CD4-positive, alpha-beta T cell (primary cell): ENCODE results near the gene STX18. TPM values are rescaled to one million over a fixed set of nuclear protein-coding genes. Genes with fewer than 3 reads are reported as not detected.
"Not testable (repeated sequence)": the region's sequence is repeated elsewhere in the genome, so short reads cannot be mapped to it uniquely, and the experiment has no call there.

ENCODE experiments used
- ATAC-seq: fragments of 200-7000 bp; cut with Tn5 transposase; one replicate; pipeline ENCODE4 v1.10.0; 2022; ENCODE audit warnings: mild to moderate bottlenecking; ENCODE audit not compliant: poor library complexity
- CTCF ChIA-PET: fragments of 350-600 bp; sonication (Branson Sonifier 250); formaldehyde crosslinking; loops from one replicate; lab custom pipeline; 2021; ENCODE audit warnings: antibody characterized with exemption, inconsistent platforms; lab: Charles Lee
- POLR2A ChIA-PET: fragments of 350-600 bp; sonication (Branson Sonifier 250); formaldehyde crosslinking; loops from one replicate; lab custom pipeline; 2021; ENCODE audit warnings: antibody characterized with exemption, inconsistent platforms; lab: Charles Lee
- DNase-seq, 14 experiments: peaks; one replicate each; pipeline ENCODE4 v3.0.0-alpha.2; 2013 to 2020; ENCODE audit warnings: mixed read lengths in 2 of 14
- H3K27ac ChIP-seq, 2 donors: one replicate each; pipeline versions ENCODE4 v1.5.1 to v1.7.0; 2013; ENCODE audit warnings: low read length in 2 of 2, low read depth in 1 of 2, mild to moderate bottlenecking in 1 of 2
- H3K27me3 ChIP-seq, 2 experiments: 1 replicate in 1 of 2; 2 replicates in 1 of 2; pipeline versions ENCODE4 v1.6.1 to v1.7.0; 2013; ENCODE audit warnings: low read length in 2 of 2, control low read depth in 1 of 2, mild to moderate bottlenecking in 1 of 2, moderate library complexity in 1 of 2; ENCODE audit not compliant: insufficient read depth in 2 of 2, control insufficient read depth in 1 of 2
- H3K36me3 ChIP-seq: one replicate; pipeline ENCODE4 v1.6.1; 2013; ENCODE audit warnings: low read length, control low read depth; ENCODE audit not compliant: insufficient read depth
- H3K4me1 ChIP-seq: one replicate; pipeline ENCODE4 v1.6.1; 2013; ENCODE audit warnings: low read length, control low read depth; ENCODE audit not compliant: insufficient read depth
- H3K4me3 ChIP-seq: one replicate; pipeline ENCODE4 v1.5.1; 2013; ENCODE audit warnings: mild to moderate bottlenecking, low read length, moderate library complexity
- H3K9me3 ChIP-seq, 2 experiments: 1 replicate in 1 of 2; 2 replicates in 1 of 2; pipeline versions ENCODE4 v1.6.1 to v1.7.0; 2013; ENCODE audit warnings: low read length in 2 of 2, mild to moderate bottlenecking in 2 of 2, control low read depth in 1 of 2, moderate library complexity in 1 of 2; ENCODE audit not compliant: control insufficient read depth in 1 of 2, insufficient read depth in 1 of 2
- H3K27ac Mint-ChIP-seq: one replicate; pipeline ENCODE4 v1.8.0; 2020; ENCODE audit warnings: mixed read lengths
- H3K27me3 Mint-ChIP-seq: one replicate; pipeline ENCODE4 v1.8.0; 2021; ENCODE audit warnings: mixed read lengths
- H3K36me3 Mint-ChIP-seq: one replicate; pipeline ENCODE4 v1.8.0; 2021; ENCODE audit warnings: low read depth, mixed read lengths
- H3K4me1 Mint-ChIP-seq: one replicate; pipeline ENCODE4 v1.8.0; 2021; ENCODE audit warnings: low read depth, mixed read lengths
- H3K4me3 Mint-ChIP-seq: one replicate; pipeline ENCODE4 v1.8.0; 2020; ENCODE audit warnings: mild to moderate bottlenecking, mixed read lengths
- H3K9me3 Mint-ChIP-seq: one replicate; pipeline ENCODE4 v1.8.0; 2020; ENCODE audit warnings: mixed read lengths
- CTCF ChIP-seq: fragments of 200-600 bp; IDR thresholded peaks from one replicate; pipeline ENCODE4 v1.8.0; 2022; ENCODE audit warnings: antibody characterized with exemption, mild to moderate bottlenecking
- intact Hi-C, 2 experiments: fragments of 100-400 bp; cut with DNase I in 1 of 2; cut with micrococcal nuclease in 1 of 2; formaldehyde crosslinking; loops; one replicate each; pipeline versions ENCODE4 v1.15.1 to v1.9.0; 2023 to 2025; cut with DNase I, micrococcal nuclease
- total RNA-seq, 174 experiments: library from RNA in 2 of 174; stranded (reverse) in 2 of 174; gene quantifications; one replicate each; pipeline ENCODE4 v1.2.3 and lab custom pipeline; 2021 to 2026

The STX18 gene
- total RNA-seq, 2 experiments from 2014 or later: 15.2 to 15.5 TPM

GRCh38 chr4:4554234-4554633 lies 12.4 kb upstream of the STX18 start:
- CTCF ChIA-PET: interaction anchor here (0.7 kb wide), 1 partner anchor 10 kb away, joined by 3 read pairs; no protein-coding TSS in a partner anchor

GRCh38 chr4:4552042-4552441 lies 10.2 kb upstream of the STX18 start:
- DNase-seq, POLR2A ChIA-PET, CTCF ChIA-PET, H3K27me3 ChIP-seq, H3K27ac ChIP-seq, ATAC-seq, H3K4me3 ChIP-seq, H3K27me3 Mint-ChIP-seq, intact Hi-C loops, H3K9me3 Mint-ChIP-seq, H3K9me3 ChIP-seq, H3K27ac Mint-ChIP-seq, H3K4me1 Mint-ChIP-seq, H3K4me3 Mint-ChIP-seq, H3K4me1 ChIP-seq: not testable (repeated sequence)
- H3K36me3 ChIP-seq: peaks cover 35% of the 10 kb centered on the region
- H3K36me3 Mint-ChIP-seq: peaks cover 70% of the 10 kb centered on the region

More at GRCh38 chr4:4554234-4554633, 12.4 kb upstream of the STX18 start:
- H3K36me3 ChIP-seq: peaks cover 24% of the 10 kb centered on the region
- DNase-seq (no peak), ATAC-seq (no peak)
- Mint-ChIP-seq H3K27ac (no peak overlapping the region), H3K4me3 (no peak overlapping the region), H3K36me3 (peaks cover 48% of the 10 kb centered on the region), H3K27me3 (no peaks in the 10 kb centered on the region), H3K4me1 (no peaks in the 10 kb centered on the region), H3K9me3 (no peaks in the 10 kb centered on the region)
- no peaks in the 10 kb centered on the region for H3K4me1 ChIP-seq
- H3K9me3 ChIP-seq: no peaks in the 10 kb centered on the region
- TF ChIP-seq CTCF: no peak
- H3K27ac ChIP-seq: no peak overlapping the region
- H3K4me3 ChIP-seq: no peak overlapping the region
- intact Hi-C loops: no loop called here
- POLR2A ChIA-PET: no interaction called here
- H3K27me3 ChIP-seq: no peaks in the 10 kb centered on the region

- CTCF ChIA-PET, H3K4me3 ChIP-seq, intact Hi-C loops, H3K9me3 ChIP-seq, ATAC-seq, H3K4me1 ChIP-seq, H3K4me3 Mint-ChIP-seq, H3K4me1 Mint-ChIP-seq, H3K27me3 ChIP-seq, POLR2A ChIA-PET, H3K27ac Mint-ChIP-seq, H3K27ac ChIP-seq, DNase-seq, H3K27me3 Mint-ChIP-seq, H3K9me3 Mint-ChIP-seq: not testable (repeated sequence)
- peaks cover 83% of the 10 kb centered on the region for H3K36me3 Mint-ChIP-seq
- peaks cover 45% of the 10 kb centered on the region for H3K36me3 ChIP-seq
Observed at GRCh38 chr4:4550161-4550560, 8.3 kb upstream of the STX18 start.

GRCh38 chr4:4549534-4549933 lies 7.7 kb upstream of the STX18 start:
- H3K9me3 Mint-ChIP-seq: no peaks in the 10 kb centered on the region
- peaks cover 45% of the 10 kb centered on the region for H3K36me3 ChIP-seq
- TF ChIP-seq CTCF: no peak
- H3K9me3 ChIP-seq: no peaks in the 10 kb centered on the region
- peaks cover 83% of the 10 kb centered on the region for H3K36me3 Mint-ChIP-seq
- H3K27ac ChIP-seq: no peak overlapping the region
- no peak overlapping the region for H3K27ac Mint-ChIP-seq
- no peaks in the 10 kb centered on the region for H3K27me3 Mint-ChIP-seq
- no peak for DNase-seq
- ChIA-PET POLR2A (no interaction called here), CTCF (no interaction called here)
- no peaks in the 10 kb centered on the region for H3K4me1 ChIP-seq
- no peak for ATAC-seq
- no peak overlapping the region for H3K4me3 Mint-ChIP-seq
- no peak overlapping the region for H3K4me3 ChIP-seq
- no peaks in the 10 kb centered on the region for H3K27me3 ChIP-seq
- intact Hi-C loops: loop anchor here in 1 of 2 experiments (10.0 kb wide), 1 partner anchor 595 kb away; no protein-coding TSS in a partner anchor
- peaks cover 5% of the 10 kb centered on the region for H3K4me1 Mint-ChIP-seq
